Pancreas (tissue), 10 donors: ENCODE results near the gene MID1. TPM values are rescaled to one million over a fixed set of nuclear protein-coding genes. Genes with fewer than 3 reads are reported as not detected.

ENCODE experiments used
- ATAC-seq, 4 donors: fragments of 200-7000 bp; cut with Tn5 transposase; one replicate each; pipeline versions ENCODE4 v1.8.0 to v1.9.1; 2020; ENCODE audit warnings: mild to moderate bottlenecking in 4 of 4, moderate library complexity in 4 of 4
- DNase-seq, 6 donors: peaks; one replicate each; pipeline ENCODE4 v3.0.0-alpha.2; 2020
- FAIRE-seq: peaks from 2 replicates; lab custom pipeline; 2012; peaks lifted over from hg19 to GRCh38; lab: Jason Lieb, UNC
- H3K27ac ChIP-seq, 4 donors: fragments of 200-600 bp; sonication (generic); 1 replicate in 3 of 4; 2 replicates in 1 of 4; pipeline versions ENCODE4 v1.5.0 to v1.8.0; 2020
- H3K27me3 ChIP-seq, 4 donors: fragments of 200-600 bp; one replicate each; pipeline ENCODE4 v1.8.0; 2021
- H3K36me3 ChIP-seq, 3 donors: fragments of 200-600 bp; sonication (generic) in 1 of 3; one replicate each; pipeline versions ENCODE4 v1.5.0 to v1.8.0; 2020 to 2021
- H3K4me1 ChIP-seq, 3 donors: fragments of 200-600 bp; one replicate each; pipeline ENCODE4 v1.8.0; 2021
- H3K4me3 ChIP-seq, 4 donors: fragments of 200-600 bp; sonication (generic) in 2 of 4; one replicate each; pipeline versions ENCODE4 v1.5.0 to v1.8.0; 2020 to 2021
- H3K9me3 ChIP-seq, 4 donors: fragments of 200-600 bp; one replicate each; pipeline ENCODE4 v1.8.0; 2021
- CTCF ChIP-seq, 4 donors: fragments of 200-600 bp; sonication (generic) in 3 of 4; IDR thresholded peaks; one replicate each; pipeline versions ENCODE4 v1.5.0 to v1.8.0; 2021; ENCODE audit warnings: antibody characterized with exemption in 4 of 4
- WGBS, 2 donors: extraction: QIAGEN DNeasy Blood & Tissue Kit; methylation state at CpG; one replicate each; pipeline ENCODE4 v1.1.7; 2013; 5-methylcytosine and 5-hydroxymethylcytosine counted together
- intact Hi-C, 3 donors: fragments of 100-400 bp; cut with DNase I; formaldehyde crosslinking; loops; one replicate each; pipeline versions ENCODE4 v1.11.1 to v1.14.2; 2022
- polyA plus RNA-seq, 2 donors: library from polyadenylated mRNA; stranded (reverse); fragments of 200-250 nt; gene quantifications; one replicate each; pipeline ENCODE4 v1.2.3, GENCODE V29; 2013
- total RNA-seq, 6 donors: library from RNA; stranded (reverse); fragmentation: NEBNext Ultra II Directional in 4 of 6; extraction: Animal tissue kit (Norgen Biotek cat#: 25700) in 4 of 6; gene quantifications; one replicate each; pipeline versions ENCODE4 v1.2.1 to v1.2.4, GENCODE V29; 2021 to 2023
- donor health status: healthy with polysubstance abuse.
- donor health status: DM: no; HTN: no; CAD: no; lungs with moderate emphysema.
- donor health status: DM: no; HTN: no; CAD: no.
- donor health status: control.
- donor health status: control.
- donor health status: Bipolar disorder and iron deficiency.
- donor health status: DM: yes; HTN: yes; CAD: no.
- donor health status: DM: no; HTN: no; CAD: no.
- donor health status: DM: no; HTN: no; CAD: no.
- donor health status: DM: yes; HTN: yes; CAD: no.

MID1 gene
- total and polyA plus RNA-seq, 8 donors: 3.3 to 19.2 (median 5.1) TPM

- ATAC-seq (no peak), FAIRE-seq (no peak), DNase-seq (no peak)
- no peaks in the 10 kb centered on the region for H3K4me1 ChIP-seq
- H3K9me3 ChIP-seq: no peaks in the 10 kb centered on the region
- no peaks in the 10 kb centered on the region for H3K36me3 ChIP-seq
- WGBS, 2 donors: 58 to 83% methylated on average over 2 of the region's 2 CpGs
- H3K4me3 ChIP-seq: no peak overlapping the region
- intact Hi-C loops: no loop called here
- TF ChIP-seq CTCF (IDR thresholded peaks at IDR 0.05): no peak
- H3K27ac ChIP-seq: no peak overlapping the region
- no peaks in the 10 kb centered on the region for H3K27me3 ChIP-seq
Observed at GRCh38 chrX:10549280-10549679, 71.1 kb downstream of the MID1 start.

- Histone ChIP-seq H3K4me3 (no peak overlapping the region), H3K36me3 (no peaks in the 10 kb centered on the region), H3K27me3 (no peaks in the 10 kb centered on the region), H3K27ac (no peak overlapping the region), H3K9me3 (no peaks in the 10 kb centered on the region), H3K4me1 (no peaks in the 10 kb centered on the region)
- 63 to 91% methylated on average over 2 of the region's 2 CpGs for WGBS, 2 donors
- no peak for TF ChIP-seq CTCF (IDR thresholded peaks at IDR 0.05)
- no peak for DNase-seq
- FAIRE-seq: no peak
- no peak for ATAC-seq
- intact Hi-C loops: no loop called here
Observed at GRCh38 chrX:10548688-10549087, 71.7 kb downstream of the MID1 start.

GRCh38 chrX:10545882-10546281 is 74.5 kb downstream of the MID1 start:
- intact Hi-C loops: no loop called here
- ATAC-seq (no peak), DNase-seq (no peak), FAIRE-seq (no peak)
- Histone ChIP-seq H3K27ac (no peak overlapping the region), H3K9me3 (no peaks in the 10 kb centered on the region), H3K36me3 (no peaks in the 10 kb centered on the region), H3K4me3 (no peak overlapping the region), H3K27me3 (no peaks in the 10 kb centered on the region), H3K4me1 (no peaks in the 10 kb centered on the region)
- WGBS, 2 donors: 39 to 53% methylated on average over 1 of the region's 1 CpG
- TF ChIP-seq CTCF (IDR thresholded peaks at IDR 0.05): no peak

GRCh38 chrX:10542586-10542985 is 77.8 kb downstream of the MID1 start:
- DNase-seq (no peak), ATAC-seq (no peak), FAIRE-seq (peak; percentile 47)
- Histone ChIP-seq H3K4me1 (no peaks in the 10 kb centered on the region), H3K9me3 (no peaks in the 10 kb centered on the region), H3K27ac (no peak overlapping the region), H3K36me3 (no peaks in the 10 kb centered on the region), H3K4me3 (no peak overlapping the region), H3K27me3 (no peaks in the 10 kb centered on the region)
- intact Hi-C loops: no loop called here
- WGBS, 2 donors: 29 to 56% methylated on average over 1 of the region's 1 CpG
- no peak for TF ChIP-seq CTCF (IDR thresholded peaks at IDR 0.05)

GRCh38 chrX:10538831-10539230 is 81.6 kb downstream of the MID1 start:
- ATAC-seq (no peak), DNase-seq (no peak), FAIRE-seq (no peak)
- no peaks in the 10 kb centered on the region for H3K4me1 ChIP-seq
- H3K9me3 ChIP-seq: no peaks in the 10 kb centered on the region
- H3K4me3 ChIP-seq: no peak overlapping the region
- intact Hi-C loops: no loop called here
- no peak overlapping the region for H3K27ac ChIP-seq
- H3K27me3 ChIP-seq: no peaks in the 10 kb centered on the region
- no peaks in the 10 kb centered on the region for H3K36me3 ChIP-seq
- no peak for TF ChIP-seq CTCF (IDR thresholded peaks at IDR 0.05)
